ENCODE results near the gene ENG. TPM values are rescaled to one million over a fixed set of nuclear protein-coding genes. Genes with fewer than 3 reads are reported as not detected.

The ENG gene
- polyA plus RNA-seq, 1 of the 3 experiments (the other 2 are of a cell fraction), result 18.8 TPM

GRCh38 chr9:127814619-127815511 lies 39.6 kb downstream of the ENG start:
- H3K4me1 ChIP-seq (ENCODE audit: control insufficient read depth in 1 of 2, insufficient read depth in 2 of 2, low read depth in 1 of 2, low read length in 1 of 2), result peaks cover 0 to 39% of the 10 kb centered on the region in 2 experiments; a peak in 1 of 4 replicates
- no peaks in the 10 kb centered on the region for H3K27me3 ChIP-seq (ENCODE audit: insufficient read depth)
- H3K4me3 ChIP-seq (ENCODE audit: low read depth in 2 of 2, low read length in 1 of 2), result no peak overlapping the region
- DNase-seq, result peak; percentile 21
- no peaks in the 10 kb centered on the region for H3K9me3 ChIP-seq
- TF ChIP-seq, protein P1, sequence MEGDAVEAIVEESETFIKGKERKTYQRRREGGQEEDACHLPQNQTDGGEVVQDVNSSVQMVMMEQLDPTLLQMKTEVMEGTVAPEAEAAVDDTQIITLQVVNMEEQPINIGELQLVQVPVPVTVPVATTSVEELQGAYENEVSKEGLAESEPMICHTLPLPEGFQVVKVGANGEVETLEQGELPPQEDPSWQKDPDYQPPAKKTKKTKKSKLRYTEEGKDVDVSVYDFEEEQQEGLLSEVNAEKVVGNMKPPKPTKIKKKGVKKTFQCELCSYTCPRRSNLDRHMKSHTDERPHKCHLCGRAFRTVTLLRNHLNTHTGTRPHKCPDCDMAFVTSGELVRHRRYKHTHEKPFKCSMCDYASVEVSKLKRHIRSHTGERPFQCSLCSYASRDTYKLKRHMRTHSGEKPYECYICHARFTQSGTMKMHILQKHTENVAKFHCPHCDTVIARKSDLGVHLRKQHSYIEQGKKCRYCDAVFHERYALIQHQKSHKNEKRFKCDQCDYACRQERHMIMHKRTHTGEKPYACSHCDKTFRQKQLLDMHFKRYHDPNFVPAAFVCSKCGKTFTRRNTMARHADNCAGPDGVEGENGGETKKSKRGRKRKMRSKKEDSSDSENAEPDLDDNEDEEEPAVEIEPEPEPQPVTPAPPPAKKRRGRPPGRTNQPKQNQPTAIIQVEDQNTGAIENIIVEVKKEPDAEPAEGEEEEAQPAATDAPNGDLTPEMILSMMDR (IDR thresholded peaks at IDR 0.05), result no peak
- no peak for TF ChIP-seq EP300 (IDR thresholded peaks at IDR 0.05; ENCODE audit: borderline replicate concordance in 1 of 2, low read depth in 1 of 2, low read length in 1 of 2)
- TF ChIP-seq CHD2 (IDR thresholded peaks at IDR 0.05; ENCODE audit: low read length, partially characterized antibody), result no peak
- TF ChIP-seq RXRA (IDR thresholded peaks at IDR 0.05; ENCODE audit: borderline replicate concordance, low read depth), result no peak
- TF ChIP-seq SIN3A (IDR thresholded peaks at IDR 0.05; ENCODE audit: borderline replicate concordance, low read depth, low read length), result no peak
- TF ChIP-seq EZH2phosphoT487 (IDR thresholded peaks at IDR 0.05; ENCODE audit: borderline replicate concordance, low read depth), result no peak
- no peak for TF ChIP-seq FOSL2 (IDR thresholded peaks at IDR 0.05; ENCODE audit: borderline replicate concordance, low read depth)
- TF ChIP-seq YY1 (IDR thresholded peaks at IDR 0.05; ENCODE audit: low read depth), result no peak
- no peak for TF ChIP-seq POLR2AphosphoS5 (IDR thresholded peaks at IDR 0.05; ENCODE audit: low read depth, low read length)
- TF ChIP-seq REST (IDR thresholded peaks at IDR 0.05; ENCODE audit: low read depth, low read length), result no peak
- TF ChIP-seq JUND (IDR thresholded peaks at IDR 0.05), result no peak
- no peak for TF ChIP-seq ZBTB33 (IDR thresholded peaks at IDR 0.05; ENCODE audit: borderline replicate concordance, low read depth)
- no peak for TF ChIP-seq NRF1 (IDR thresholded peaks at IDR 0.05; ENCODE audit: low read depth, low read length)
- H3K36me3 ChIP-seq (replicated peaks in 1 of 2; ENCODE audit: control insufficient read depth in 1 of 2, insufficient read depth in 2 of 2, low read length in 1 of 2), result peaks cover 14 to 29% of the 10 kb centered on the region in 2 experiments
- H3K27ac ChIP-seq (ENCODE audit: low read depth in 2 of 2, low read length in 1 of 2), result peak overlapping the region in 1 of 2 experiments; percentile 12; a peak in 1 of 4 replicates
- H2AFZ ChIP-seq (ENCODE audit: low read depth), result no peak overlapping the region
- H4K20me1 ChIP-seq (ENCODE audit: insufficient read depth), result no peaks in the 10 kb centered on the region
- peaks cover 8% of the 10 kb centered on the region for H3F3A ChIP-seq (replicated peaks; ENCODE audit: insufficient read depth)
- no peak overlapping the region for H3K9ac ChIP-seq
- ChIA-PET CTCF (interaction anchor here (0.8 to 1.2 kb wide), 3 partner anchors 8 to 55 kb away, joined by 3 read pairs; no protein-coding TSS in a partner anchor), POLR2A (no interaction called here)
- no peaks in the 10 kb centered on the region for H3K9me2 ChIP-seq
- no peak overlapping the region for H3K4me2 ChIP-seq
- H3K79me2 ChIP-seq (ENCODE audit: insufficient read depth), result 0 out of 2 replicates have a peak, but pooled peaks cover 3% of the 10 kb centered on the region
- 98% methylated on average over 5 of the region's 11 CpGs for WGBS (ENCODE audit: low lambda C conversion rate)

Measured in SK-N-SH (cell line).